K562 treated with DMSO at 1 percent for 24 hours (cell line): Measurements from ENCODE around the gene MPIG6B. TPM values are rescaled to one million over a fixed set of nuclear protein-coding genes. Genes with fewer than 3 reads are reported as not detected.

Source experiments
- total RNA-seq: library from RNA; unstranded; fragments of 300-600 nt; gene quantifications from 2 replicates; pipeline ENCODE4 v1.2.3, GENCODE V29; 2022; ENCODE audit warnings: low read depth; ENCODE audit not compliant: insufficient read depth

Gene MPIG6B, protein sequence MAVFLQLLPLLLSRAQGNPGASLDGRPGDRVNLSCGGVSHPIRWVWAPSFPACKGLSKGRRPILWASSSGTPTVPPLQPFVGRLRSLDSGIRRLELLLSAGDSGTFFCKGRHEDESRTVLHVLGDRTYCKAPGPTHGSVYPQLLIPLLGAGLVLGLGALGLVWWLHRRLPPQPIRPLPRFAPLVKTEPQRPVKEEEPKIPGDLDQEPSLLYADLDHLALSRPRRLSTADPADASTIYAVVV
- total RNA-seq: not detected in 2 replicates

DNA sequence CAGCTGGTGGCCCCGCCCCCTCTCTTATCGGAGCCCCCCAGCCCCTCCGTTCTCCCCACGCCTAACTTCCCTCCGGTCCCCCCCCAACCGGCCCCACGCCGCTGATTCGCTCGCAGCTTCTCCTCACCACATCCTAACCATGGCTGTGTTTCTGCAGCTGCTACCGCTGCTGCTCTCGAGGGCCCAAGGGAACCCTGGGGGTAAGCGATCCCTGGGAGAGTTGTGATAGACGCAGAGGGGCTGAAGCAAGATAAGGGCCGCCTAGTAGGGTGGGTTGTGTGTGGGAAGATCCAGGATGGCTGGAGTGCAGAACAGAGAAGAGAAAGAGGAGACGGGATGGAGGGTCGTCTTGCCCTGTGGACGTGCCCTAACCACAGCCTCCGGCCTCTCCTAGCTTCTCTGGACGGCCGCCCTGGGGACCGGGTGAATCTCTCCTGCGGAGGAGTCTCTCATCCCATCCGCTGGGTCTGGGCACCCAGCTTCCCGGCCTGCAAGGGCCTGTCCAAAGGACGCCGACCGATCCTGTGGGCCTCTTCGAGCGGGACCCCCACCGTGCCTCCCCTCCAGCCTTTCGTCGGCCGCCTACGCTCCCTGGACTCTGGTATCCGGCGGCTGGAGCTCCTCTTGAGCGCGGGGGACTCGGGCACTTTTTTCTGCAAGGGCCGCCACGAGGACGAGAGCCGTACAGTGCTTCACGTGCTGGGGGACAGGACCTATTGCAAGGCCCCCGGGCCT lies at the start of gene MPIG6B:
TSS of gene MPIG6B (plus strand) at position 129 of the 735 bp plus-strand sequence. CDS start at position 140, 11 bp downstream.

GRCh38 chr6:31680226-31681134 lies 42.7 kb upstream of the MPIG6B start, which contains the start of gene LY6G5C:
Gene LY6G5C, minus strand, starts transcription at chr6:31681067. Its CDS starts 694 bp downstream, at chr6:31680373.

GRCh38 chr6:31702819-31703716 lies 20.1 kb upstream of the MPIG6B start, which contains the start of gene ABHD16A:
Gene ABHD16A, minus strand, starts transcription at chr6:31703324. Its CDS starts 43 bp downstream, at chr6:31703281.

GRCh38 chr6:31706599-31706998 lies 16.6 kb upstream of the MPIG6B start, which contains the start of gene LY6G6F:
Gene LY6G6F, plus strand, starts transcription at chr6:31706866. Its CDS starts 41 bp downstream, at chr6:31706907.

DNA sequence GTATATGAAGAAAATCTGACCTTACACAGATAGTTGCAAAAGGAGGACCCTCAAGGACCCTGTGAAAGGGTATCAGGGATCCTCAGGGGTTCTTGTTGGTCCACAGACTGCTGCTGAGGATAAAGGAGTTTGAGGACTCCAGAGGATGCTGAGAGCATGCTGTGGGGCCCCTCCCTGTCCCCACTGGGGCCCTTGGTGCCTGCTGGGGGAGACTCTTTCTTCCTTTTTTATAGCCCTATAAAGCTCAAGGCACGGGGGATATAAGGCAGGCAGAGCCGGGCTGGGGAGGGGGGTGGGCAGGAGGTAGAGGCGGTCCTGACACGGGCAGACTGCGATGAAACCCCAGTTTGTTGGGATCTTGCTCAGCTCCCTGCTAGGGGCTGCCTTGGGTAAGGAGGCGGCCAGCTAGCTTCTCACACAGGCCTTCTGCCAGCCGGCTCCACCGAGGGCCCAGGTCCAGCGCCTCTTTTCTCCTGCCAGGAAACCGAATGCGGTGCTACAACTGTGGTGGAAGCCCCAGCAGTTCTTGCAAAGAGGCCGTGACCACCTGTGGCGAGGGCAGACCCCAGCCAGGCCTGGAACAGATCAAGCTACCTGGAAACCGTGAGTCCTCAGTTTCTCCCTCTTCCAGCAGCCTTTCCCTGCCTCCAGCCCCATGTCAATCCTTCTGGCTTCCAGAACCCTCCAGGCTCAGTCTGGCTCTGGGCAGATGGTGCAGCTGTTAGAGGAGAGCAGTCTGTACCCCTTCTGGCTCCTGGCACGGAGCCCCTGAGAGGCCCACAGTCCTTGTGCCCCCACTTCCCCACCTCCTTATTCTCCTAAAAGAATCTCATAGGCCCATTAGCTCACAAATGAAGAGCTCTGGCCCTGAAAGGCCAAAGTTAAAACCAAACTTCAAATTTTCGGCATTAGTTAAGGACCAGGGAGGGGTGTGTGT lies 7.9 kb upstream of the MPIG6B start, which contains the start of gene LY6G6D:
TSS of gene LY6G6D (plus strand) at position 327 of the 937 bp plus-strand sequence. CDS start at position 335, 8 bp downstream.

DNA sequence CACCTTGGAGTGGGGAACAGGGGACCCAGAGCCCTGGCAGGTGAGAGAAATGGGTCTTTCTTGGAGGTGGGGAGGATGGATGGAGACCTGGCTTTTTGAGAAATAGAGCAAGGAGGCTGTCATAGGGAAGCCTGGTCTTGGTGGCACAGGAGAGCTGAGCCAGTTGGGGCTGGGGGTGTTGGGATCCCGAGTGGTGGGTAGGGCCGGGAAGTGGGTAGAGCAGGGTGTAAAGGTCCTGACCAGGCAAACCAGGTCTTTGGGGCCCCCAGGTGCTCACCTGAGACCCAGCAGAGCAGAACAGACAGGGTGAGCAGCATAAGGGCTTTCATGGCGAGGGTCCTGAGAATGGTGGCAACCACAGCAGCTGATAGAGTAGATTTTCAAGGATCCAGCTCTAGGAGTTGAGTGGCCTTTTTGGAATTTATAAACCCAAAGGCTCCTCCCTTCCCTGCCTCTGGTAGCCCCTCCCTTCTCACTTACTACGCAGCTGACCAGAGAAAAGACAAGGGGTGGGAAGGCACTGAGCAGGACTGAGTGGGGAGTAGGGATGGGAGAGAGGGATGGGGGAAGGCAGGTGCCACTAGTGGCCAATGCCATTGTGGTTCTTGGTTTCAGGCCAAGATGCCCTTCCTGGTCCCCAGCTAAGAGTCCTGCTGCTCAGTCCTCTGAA lies 1.7 kb upstream of the MPIG6B start, which contains the start of gene LY6G6C:
TSS of gene LY6G6C (minus strand) at position 396 of the 670 bp plus-strand sequence. CDS start at position 329, 67 bp downstream.

GRCh38 chr6:31728767-31729514 lies 5.8 kb downstream of the MPIG6B start, which contains the start of gene DDAH2:
Gene DDAH2, minus strand, starts transcription at chr6:31729299. Its CDS starts 138 bp downstream, at chr6:31729161.

GRCh38 chr6:31736021-31736767 lies 13.0 kb downstream of the MPIG6B start, which contains the start of gene CLIC1:
Gene CLIC1, minus strand, starts transcription at chr6:31736530. Its CDS starts 230 bp downstream, at chr6:31736300.

DNA sequence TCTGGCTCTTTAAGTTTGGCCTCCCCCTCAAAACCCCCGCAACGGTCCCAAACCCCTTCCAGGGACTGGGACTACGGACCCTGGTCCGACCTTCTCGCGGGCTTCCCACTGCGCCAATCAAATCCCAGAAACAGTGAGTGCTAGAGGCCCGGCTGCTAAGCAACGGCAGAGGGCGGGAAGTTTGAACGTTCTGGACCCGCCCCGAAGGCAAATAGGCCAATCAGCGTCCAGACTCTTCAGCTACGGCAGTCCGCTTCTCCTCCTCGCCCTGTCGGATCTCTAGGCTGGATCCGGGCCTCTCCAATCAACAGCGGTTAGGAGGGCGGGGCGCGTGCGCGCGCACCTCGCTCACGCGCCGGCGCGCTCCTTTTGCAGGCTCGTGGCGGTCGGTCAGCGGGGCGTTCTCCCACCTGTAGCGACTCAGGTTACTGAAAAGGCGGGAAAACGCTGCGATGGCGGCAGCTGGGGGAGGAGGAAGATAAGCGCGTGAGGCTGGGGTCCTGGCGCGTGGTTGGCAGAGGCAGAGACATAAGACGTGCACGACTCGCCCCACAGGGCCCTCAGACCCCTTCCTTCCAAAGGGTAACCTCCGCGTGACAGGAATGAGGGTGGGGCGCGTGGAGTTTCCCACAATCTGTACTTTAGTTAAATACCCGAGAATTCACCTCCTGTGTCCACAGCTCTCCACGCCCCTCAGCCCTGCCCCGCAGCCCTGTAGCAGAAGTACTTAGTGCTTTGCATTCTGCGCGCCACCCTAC lies 16.6 kb downstream of the MPIG6B start, which contains the start of gene MSH5:
TSS of gene MSH5 (plus strand) at position 367 of the 758 bp plus-strand sequence. CDS start 462 bp downstream, outside the sequence.

GRCh38 chr6:31762356-31762755 lies 39.2 kb downstream of the MPIG6B start, which contains the start of gene SAPCD1:
Gene SAPCD1, plus strand, starts transcription at chr6:31762656. Its CDS starts 399 bp downstream, at chr6:31763055.

Other genes with a start within 250 kb of the MPIG6B start
- 27.4 and 28.7 TPM in 2 replicates for gene MICB, start 225.2 kb upstream of the MPIG6B start, total RNA-seq
- not detected in 2 replicates for gene MCCD1, start 194.4 kb upstream of the MPIG6B start, total RNA-seq
- gene DDX39B, start 181.4 kb upstream of the MPIG6B start, total RNA-seq: 156 and 175 TPM in 2 replicates
- not detected in 2 replicates for gene ATP6V1G2, start 176.8 kb upstream of the MPIG6B start, total RNA-seq
- gene NFKBIL1, start 175.8 kb upstream of the MPIG6B start, total RNA-seq: 78.2 and 92.3 TPM in 2 replicates
- 0.42 TPM in 1 of 2 replicates, not detected in the other for gene LTA, start 151.1 kb upstream of the MPIG6B start, total RNA-seq
- gene TNF, start 147.8 kb upstream of the MPIG6B start, total RNA-seq: 0.32 and 0.80 TPM in 2 replicates
- gene LTB, start 140.9 kb upstream of the MPIG6B start, total RNA-seq: 2.1 TPM in 1 of 2 replicates, not detected in the other
- gene LST1, start 137.1 kb upstream of the MPIG6B start, total RNA-seq: 1.2 and 4.7 TPM in 2 replicates
- 1.8 and 2.2 TPM in 2 replicates for gene NCR3, start 130.4 kb upstream of the MPIG6B start, total RNA-seq
- gene AIF1, start 108.1 kb upstream of the MPIG6B start, total RNA-seq: 8.9 and 11.5 TPM in 2 replicates
- 276 and 279 TPM in 2 replicates for gene PRRC2A, start 102.7 kb upstream of the MPIG6B start, total RNA-seq
- 470 and 501 TPM in 2 replicates for gene BAG6, start 70.7 kb upstream of the MPIG6B start, total RNA-seq
- gene APOM, start 67.5 kb upstream of the MPIG6B start, total RNA-seq: 5.6 and 8.4 TPM in 2 replicates
- 42.1 and 44.2 TPM in 2 replicates for gene C6orf47, start 62.6 kb upstream of the MPIG6B start, total RNA-seq
- 62.9 and 68.1 TPM in 2 replicates for gene GPANK1, start 58.4 kb upstream of the MPIG6B start, total RNA-seq
- gene CSNK2B, start 57.3 kb upstream of the MPIG6B start, total RNA-seq: 569 and 630 TPM in 2 replicates
- 4.5 and 6.0 TPM in 2 replicates for gene LY6G5B, start 53.4 kb upstream of the MPIG6B start, total RNA-seq
- gene LY6G5C, start 42.3 kb upstream of the MPIG6B start, total RNA-seq: 0.45 TPM in 1 of 2 replicates, not detected in the other
- 104 and 110 TPM in 2 replicates for gene ABHD16A, start 20.0 kb upstream of the MPIG6B start, total RNA-seq
- gene LY6G6F, start 16.5 kb upstream of the MPIG6B start, total RNA-seq: not detected in 2 replicates
- gene LY6G6D, start 8.0 kb upstream of the MPIG6B start, total RNA-seq: not detected in 2 replicates
- gene LY6G6C, start 1.6 kb upstream of the MPIG6B start, total RNA-seq: not detected in 2 replicates
- 60.3 and 69.2 TPM in 2 replicates for gene DDAH2, start 5.9 kb downstream of the MPIG6B start, total RNA-seq
- 1,325 and 1,384 TPM in 2 replicates for gene CLIC1, start 13.2 kb downstream of the MPIG6B start, total RNA-seq
- 31.2 and 34.8 TPM in 2 replicates for gene MSH5, start 16.6 kb downstream of the MPIG6B start, total RNA-seq
- 4.5 and 5.1 TPM in 2 replicates for gene SAPCD1, start 39.3 kb downstream of the MPIG6B start, total RNA-seq
- gene VWA7, start 54.0 kb downstream of the MPIG6B start, total RNA-seq: 5.7 and 7.6 TPM in 2 replicates
- 128 and 134 TPM in 2 replicates for gene VARS1, start 72.4 kb downstream of the MPIG6B start, total RNA-seq
- gene LSM2, start 83.6 kb downstream of the MPIG6B start, total RNA-seq: 164 and 168 TPM in 2 replicates
- 4.2 and 4.5 TPM in 2 replicates for gene HSPA1L, start 91.9 kb downstream of the MPIG6B start, total RNA-seq
- 1,066 and 1,122 TPM in 2 replicates for gene HSPA1A, start 92.2 kb downstream of the MPIG6B start, total RNA-seq
- gene HSPA1B, start 104.4 kb downstream of the MPIG6B start, total RNA-seq: 895 and 916 TPM in 2 replicates
- gene NEU1, start 139.4 kb downstream of the MPIG6B start, total RNA-seq: 325 and 330 TPM in 2 replicates
- 10.9 and 11.4 TPM in 2 replicates for gene SLC44A4, start 155.6 kb downstream of the MPIG6B start, total RNA-seq
- 93.8 and 95.0 TPM in 2 replicates for gene EHMT2, start 174.3 kb downstream of the MPIG6B start, total RNA-seq
- 8.6 and 11.4 TPM in 2 replicates for gene ZBTB12, start 178.7 kb downstream of the MPIG6B start, total RNA-seq
- 7.2 and 10.1 TPM in 2 replicates for gene C2, start 204.3 kb downstream of the MPIG6B start, total RNA-seq
- gene CFB, start 222.7 kb downstream of the MPIG6B start, total RNA-seq: 2.5 and 2.8 TPM in 2 replicates
- 120 and 122 TPM in 2 replicates for gene NELFE, start 235.6 kb downstream of the MPIG6B start, total RNA-seq
- 75.7 and 86.4 TPM in 2 replicates for gene SKIC2, start 235.8 kb downstream of the MPIG6B start, total RNA-seq
- gene DXO, start 248.8 kb downstream of the MPIG6B start, total RNA-seq: 23.3 and 24.2 TPM in 2 replicates